IPS-18c (cell line): ENCODE measurements around the gene IL31RA.
A peak's percentile ranks its signal among the peaks of the same experiment; 100 is the strongest.
"Not testable (repeated sequence)": the region's sequence is repeated elsewhere in the genome, so short reads cannot be mapped to it uniquely, and the experiment has no call there.

ENCODE experiments used
- H3K4me3 ChIP-seq: 2 replicates; pipeline ENCODE4 v1.7.0; 2013; ENCODE audit warnings: low read depth, mild to moderate bottlenecking, low read length, moderate library complexity; ENCODE audit not compliant: insufficient read depth
- H3K9me3 ChIP-seq: one replicate; pipeline ENCODE4 v1.6.1; 2013; ENCODE audit warnings: mild to moderate bottlenecking, low read length, moderate library complexity; ENCODE audit not compliant: control insufficient read depth, insufficient read depth

Gene IL31RA

DNA sequence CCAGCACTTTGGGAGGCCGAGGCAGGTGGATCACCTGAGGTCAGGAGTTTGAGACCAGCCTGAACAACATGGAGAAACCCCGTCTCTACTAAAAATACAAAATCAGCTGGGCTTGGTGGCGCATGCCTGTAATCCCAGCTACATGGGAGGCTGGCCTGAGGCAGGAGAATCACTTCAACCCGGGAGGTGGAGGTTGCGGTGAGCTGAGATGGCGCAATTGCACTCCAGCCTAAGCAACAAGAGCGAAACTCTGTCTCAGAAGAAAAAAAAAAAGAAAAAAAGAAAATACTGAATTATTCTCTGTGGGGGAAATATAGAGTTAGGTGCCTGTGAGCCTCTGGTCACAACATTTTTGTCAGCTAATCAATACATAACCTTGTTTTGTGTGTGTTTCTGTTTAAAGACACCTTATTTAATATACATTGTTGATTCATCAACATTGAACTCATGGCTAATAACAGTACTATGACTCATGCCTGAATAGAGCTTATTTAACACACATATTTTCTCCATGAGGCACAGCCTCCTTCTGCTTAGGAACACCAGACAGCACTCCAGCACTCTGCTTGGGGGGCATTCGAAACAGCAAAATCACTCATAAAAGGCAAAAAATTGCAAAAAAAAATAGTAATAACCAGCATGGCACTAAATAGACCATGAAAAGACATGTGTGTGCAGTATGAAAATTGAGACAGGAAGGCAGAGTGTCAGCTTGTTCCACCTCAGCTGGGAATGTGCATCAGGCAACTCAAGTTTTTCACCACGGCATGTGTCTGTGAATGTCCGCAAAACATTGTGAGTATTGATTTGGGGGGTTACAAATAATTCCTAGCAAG, at the start of gene IL31RA:
Gene IL31RA, plus strand, starts transcription at position 519 of the 836 bp plus-strand sequence. Its CDS starts 214 bp downstream, at position 733.
- no peak within 1 kb of the TSS for H3K4me3 ChIP-seq
- H3K9me3 ChIP-seq, result no peaks in the 10 kb centered on the region

DNA sequence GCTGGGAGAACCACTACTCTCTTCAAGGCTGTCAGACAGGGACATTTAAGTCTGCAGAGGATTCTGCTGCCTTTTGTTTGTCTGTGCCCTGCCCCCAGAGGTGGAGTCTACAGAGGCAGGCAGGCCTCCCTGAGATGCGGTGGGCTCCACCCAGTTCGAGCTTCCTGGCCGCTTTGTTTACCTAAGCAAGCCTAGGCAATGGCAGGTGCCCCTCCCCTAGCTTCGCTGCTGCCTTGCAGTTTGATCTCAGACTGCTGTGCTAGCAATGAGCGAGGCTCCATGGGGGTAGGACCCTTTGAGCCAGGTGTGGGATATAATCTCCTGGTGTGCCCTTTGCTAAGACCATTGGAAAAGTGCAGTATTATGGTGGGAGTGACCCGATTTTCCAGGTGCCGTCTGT, 42.3 kb upstream of the IL31RA start:
- H3K9me3 ChIP-seq, H3K4me3 ChIP-seq: not testable (repeated sequence)

DNA sequence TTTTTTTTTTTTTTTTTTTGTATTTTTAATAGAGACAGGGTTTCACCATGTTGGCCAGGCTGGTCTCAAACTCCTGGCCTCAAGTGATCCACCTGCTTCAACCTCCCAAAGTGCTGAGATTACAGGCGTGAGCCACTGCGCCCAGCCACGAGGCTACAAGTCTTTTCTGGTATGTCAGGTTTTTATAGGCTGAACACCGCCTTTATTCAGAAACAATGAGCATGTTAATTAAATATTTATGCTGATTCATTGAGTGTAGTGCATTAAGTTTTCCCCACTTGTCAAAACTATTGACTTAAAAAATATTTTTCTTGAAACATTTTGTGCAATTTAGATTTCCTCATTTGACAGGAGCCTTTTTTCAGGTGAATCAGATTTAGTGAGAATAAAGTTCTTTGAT, 35.2 kb upstream of the IL31RA start:
- H3K9me3 ChIP-seq, H3K4me3 ChIP-seq: not testable (repeated sequence)

DNA sequence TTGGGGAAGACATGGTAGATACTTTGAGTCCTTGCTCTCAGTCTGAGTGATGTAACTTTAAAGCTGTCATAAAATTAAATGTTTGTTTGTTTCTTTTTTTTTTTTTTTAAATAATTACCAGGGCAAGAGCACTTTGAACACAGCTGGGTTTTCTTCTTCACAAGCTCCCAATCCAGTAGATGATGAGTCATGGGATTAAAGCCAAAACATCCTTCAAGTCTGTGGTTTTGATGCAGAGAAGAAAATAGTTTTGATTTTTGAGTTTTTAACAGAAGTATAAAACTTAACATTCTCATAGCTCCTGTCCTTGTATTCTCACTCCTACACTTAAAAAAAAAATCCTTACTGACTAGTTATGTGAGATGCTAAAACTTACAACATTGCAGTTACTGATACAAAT, 34.8 kb upstream of the IL31RA start:
- Histone ChIP-seq H3K9me3 (no peaks in the 10 kb centered on the region), H3K4me3 (no peak overlapping the region)

DNA sequence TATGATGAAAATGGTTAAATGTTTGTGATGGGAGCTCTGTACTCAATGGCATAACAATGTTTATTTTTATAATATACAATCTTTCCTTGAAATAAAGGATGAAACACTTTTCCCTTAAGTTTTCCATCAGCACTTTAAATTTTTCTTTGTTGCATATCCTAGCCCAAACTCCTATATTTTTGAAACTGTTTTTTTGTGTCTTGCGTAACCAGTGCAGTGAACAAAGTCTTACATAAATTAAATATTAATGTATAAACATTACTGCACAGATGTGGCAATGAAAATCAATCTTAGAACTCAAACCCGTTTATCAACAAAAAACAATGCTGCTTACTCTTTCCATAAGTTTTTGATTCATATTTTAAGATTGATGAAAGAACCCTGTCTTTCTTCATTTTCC, 34.1 kb upstream of the IL31RA start:
- Histone ChIP-seq H3K4me3 (no peak overlapping the region), H3K9me3 (no peaks in the 10 kb centered on the region)

DNA sequence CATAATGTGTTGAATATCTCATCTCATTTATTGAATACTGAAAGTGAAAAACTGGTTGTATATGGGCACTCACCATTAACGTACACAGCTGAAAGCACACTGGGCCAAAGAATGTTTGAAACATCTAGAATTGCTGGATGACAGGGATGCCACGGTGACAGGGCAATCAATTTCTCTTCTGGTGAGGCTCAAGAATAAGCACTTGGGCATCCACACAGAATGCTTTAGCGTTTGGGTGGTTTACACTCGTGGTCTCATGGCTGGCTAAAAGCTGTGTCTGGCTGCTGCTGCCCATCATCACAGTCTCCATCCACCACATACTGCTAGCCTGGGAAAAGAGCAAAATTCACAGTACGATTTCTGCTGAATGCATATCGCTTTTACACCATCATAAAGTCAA, 30.7 kb upstream of the IL31RA start:
- H3K9me3 ChIP-seq, result no peaks in the 10 kb centered on the region
- H3K4me3 ChIP-seq, result no peak overlapping the region

DNA sequence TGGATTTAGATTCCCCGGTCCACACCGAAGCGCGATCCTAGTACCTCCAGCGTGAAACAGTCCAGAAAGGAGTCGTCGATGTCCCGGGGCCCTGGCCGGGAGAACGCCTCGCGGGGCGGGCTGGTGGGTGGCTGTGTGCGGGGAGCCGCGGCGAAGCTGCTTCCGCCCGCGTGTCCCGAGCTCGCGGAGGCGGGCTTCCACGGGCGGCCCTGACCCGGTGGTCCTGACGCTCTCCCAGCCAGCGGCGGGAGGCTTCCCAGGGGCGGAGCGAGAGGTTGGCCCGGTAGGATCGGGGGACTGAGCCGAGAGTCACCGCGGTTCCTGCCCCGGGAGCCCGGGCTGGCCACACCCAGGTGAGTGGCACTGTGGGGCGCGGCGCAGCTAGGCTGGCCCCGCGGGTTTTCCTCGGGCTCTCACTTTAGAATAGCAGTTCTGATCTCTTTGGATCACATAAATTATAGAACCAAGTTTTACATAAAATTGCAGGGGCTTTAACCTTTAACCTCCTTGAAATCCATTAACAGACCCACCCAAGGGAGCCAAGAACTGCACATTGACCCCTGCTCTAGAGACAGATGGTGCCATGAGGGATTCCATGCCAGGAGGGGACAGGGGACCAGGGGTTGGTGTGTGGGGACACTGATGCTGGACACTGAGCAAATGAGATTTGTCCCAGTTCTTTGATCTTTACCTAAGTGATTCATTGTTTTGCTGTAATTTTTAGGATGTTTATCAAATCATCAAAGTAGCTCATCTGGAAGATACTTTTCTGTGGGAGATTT, 29.2 kb upstream of the IL31RA start:
- Histone ChIP-seq H3K9me3 (no peaks in the 10 kb centered on the region), H3K4me3 (peak overlapping the region; percentile 52)

DNA sequence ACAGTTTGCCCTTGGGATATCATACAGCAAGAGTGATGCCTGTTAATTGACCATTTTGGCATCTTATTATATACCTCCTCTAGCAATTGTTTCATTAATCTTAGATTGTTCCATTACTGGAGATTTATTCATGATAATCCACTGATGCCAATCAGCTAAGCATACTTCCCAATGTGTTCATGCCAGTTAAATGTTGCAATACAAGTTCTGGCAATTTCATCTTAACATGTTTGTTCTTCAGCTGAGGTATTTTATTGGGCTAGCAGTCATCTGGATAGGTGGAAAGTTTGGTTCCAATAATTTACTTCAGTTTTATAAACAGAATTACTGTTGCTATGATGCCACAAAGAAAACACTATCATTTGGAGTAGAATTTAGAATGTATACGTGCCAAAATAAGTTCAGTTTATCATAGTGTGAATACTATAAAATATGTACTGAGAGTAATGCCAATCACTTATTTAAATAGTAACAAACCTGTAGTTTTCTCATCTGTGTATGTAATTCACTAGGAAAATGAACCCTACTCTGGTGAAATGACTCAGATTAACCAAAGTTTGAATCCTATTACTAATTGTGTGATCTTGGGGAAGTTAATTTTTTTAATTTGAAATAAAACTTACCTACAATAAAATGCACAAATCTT, 27.9 kb upstream of the IL31RA start:
- H3K4me3 ChIP-seq, result no peak overlapping the region
- H3K9me3 ChIP-seq, result no peaks in the 10 kb centered on the region

DNA sequence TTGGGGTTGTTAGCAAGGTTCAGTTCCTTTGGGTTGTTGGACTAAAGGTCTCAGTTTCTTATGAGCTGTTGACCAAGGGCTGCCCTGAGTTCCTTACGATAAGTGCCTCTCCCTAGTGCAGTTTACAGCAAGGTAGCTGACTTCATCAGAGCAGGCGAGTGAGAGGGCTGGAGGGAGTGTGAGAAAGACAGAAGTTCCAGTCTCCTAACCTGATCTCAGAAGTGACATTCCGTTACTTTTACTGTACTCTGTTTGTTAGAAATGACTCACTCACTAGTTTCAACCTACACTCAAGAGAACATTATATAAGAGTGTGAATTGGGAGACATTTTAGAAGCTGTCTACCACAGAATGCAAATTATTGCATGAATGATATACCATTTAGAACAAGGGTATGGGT, 21.2 kb upstream of the IL31RA start:
- no peak overlapping the region for H3K4me3 ChIP-seq

DNA sequence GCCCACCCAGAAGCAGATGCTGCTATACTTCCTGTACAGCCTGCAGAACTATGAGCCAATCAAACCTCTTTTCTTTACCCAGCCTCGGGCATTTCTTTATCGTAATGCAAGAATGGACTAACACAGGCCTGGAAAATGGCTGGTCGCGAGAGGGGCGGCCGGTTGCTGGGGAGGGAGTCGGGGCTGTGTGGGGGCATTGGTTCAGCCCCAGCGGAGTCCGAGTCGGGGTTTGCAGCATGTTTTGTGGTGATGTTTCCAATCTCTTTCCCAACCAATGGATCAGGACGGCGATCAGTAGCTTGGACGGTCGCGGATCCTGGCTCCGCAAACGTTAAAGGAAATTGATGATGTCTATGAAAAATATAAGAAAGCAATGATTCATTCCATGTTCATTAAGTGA, 18.7 kb upstream of the IL31RA start:
- Histone ChIP-seq H3K9me3 (no peaks in the 10 kb centered on the region), H3K4me3 (no peak overlapping the region)

More for the DNA sequence above, 21.2 kb upstream of the IL31RA start:
- H3K9me3 ChIP-seq, result no peaks in the 10 kb centered on the region

DNA sequence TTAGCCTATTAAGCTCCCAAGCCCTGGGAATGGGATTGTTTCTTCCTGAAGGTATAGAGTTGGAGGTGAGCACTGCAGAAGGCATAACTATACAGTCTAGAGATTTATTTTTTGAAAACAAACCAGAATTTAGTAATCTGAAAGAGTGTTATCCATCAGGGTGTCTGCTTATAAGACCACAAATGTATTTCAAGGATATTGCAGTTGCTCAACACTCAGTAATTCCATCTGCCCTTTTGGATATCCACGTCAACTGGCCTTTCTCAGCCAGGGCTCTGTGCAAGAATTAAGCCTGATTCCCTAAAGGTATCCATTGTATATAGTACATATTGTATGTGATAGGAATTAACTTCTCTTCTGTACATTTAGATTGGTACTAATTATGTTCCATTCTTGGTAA, 15.0 kb upstream of the IL31RA start:
- H3K4me3 ChIP-seq, result no peak overlapping the region
- H3K9me3 ChIP-seq, result no peaks in the 10 kb centered on the region

DNA sequence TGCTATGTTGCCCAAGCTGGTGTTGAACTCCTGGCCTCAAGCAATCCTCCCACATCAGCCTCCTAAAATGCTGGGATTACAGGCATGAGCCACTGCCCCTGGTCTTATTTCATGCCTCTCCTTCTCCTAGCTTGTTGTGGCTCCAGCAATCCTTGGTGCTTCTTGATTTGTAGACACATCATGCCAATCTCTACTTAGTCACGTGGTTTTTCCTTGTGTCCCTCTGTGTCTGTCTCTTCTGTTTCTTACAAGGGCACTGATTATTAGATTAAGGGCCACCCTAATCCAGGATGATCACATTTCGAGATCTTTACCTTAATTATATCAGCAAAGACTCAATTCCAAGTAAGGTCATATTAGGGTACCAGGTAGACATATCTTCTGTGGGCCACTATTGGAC, 9.2 kb upstream of the IL31RA start:
- H3K4me3 ChIP-seq, result no peak overlapping the region
- H3K9me3 ChIP-seq, result no peaks in the 10 kb centered on the region

DNA sequence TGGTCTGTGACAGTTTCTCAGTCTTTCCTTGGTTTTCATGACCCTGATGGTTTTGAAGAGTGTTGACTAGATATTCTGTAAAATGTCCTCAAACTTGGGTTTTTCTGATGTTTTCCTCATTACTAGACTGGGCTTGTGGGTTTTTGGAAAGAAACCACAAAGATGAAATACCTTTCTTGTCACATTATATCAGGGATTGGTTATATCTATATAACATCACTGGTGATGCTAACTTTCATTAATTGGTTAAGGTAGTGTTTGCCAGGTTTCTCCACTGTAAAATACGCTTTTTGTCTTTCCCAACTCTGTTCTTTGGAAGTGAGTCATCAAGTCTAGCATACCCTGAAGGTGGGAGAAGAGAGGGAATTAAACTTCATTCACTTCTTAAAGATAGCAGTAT, 3.3 kb upstream of the IL31RA start:
- no peaks in the 10 kb centered on the region for H3K9me3 ChIP-seq
- no peak overlapping the region for H3K4me3 ChIP-seq

DNA sequence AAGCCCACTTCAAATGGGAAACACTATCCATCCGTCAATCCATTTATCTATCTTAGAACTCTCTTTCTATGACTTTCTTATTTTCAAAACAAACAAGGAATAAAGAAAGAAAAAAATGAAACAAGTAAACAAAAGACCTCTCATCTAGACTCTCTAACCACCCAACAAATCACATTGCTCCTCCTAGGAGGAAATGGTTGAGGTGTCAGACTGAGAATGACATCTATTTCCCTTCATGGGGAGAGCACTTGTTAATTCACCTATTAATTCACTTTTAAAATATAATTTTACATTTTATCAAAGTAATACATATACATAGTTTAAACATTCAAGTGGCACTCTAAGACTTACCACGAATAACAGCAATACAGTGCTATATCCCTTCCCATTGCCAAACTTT, 2.4 kb upstream of the IL31RA start:
- H3K9me3 ChIP-seq, result no peaks in the 10 kb centered on the region

DNA sequence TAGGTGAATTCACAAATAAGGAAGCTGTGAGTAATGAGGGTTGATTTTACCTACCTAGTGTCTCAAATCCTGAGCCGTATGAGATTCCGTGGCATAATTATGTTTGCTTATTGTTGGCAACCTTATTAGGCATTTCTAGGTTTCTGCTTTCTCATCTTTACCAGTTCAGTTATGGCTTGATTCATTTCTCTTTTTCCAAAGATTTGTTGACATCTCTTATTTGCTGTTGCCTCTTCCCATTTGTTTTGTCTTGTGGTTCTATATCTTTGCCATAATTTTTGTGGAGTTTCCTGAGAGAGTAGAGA, 470 bp downstream of the IL31RA start:
- no peaks in the 10 kb centered on the region for H3K9me3 ChIP-seq
- H3K4me3 ChIP-seq, result no peak overlapping the region

More for the DNA sequence above, 2.4 kb upstream of the IL31RA start:
- H3K4me3 ChIP-seq, result no peak overlapping the region

DNA sequence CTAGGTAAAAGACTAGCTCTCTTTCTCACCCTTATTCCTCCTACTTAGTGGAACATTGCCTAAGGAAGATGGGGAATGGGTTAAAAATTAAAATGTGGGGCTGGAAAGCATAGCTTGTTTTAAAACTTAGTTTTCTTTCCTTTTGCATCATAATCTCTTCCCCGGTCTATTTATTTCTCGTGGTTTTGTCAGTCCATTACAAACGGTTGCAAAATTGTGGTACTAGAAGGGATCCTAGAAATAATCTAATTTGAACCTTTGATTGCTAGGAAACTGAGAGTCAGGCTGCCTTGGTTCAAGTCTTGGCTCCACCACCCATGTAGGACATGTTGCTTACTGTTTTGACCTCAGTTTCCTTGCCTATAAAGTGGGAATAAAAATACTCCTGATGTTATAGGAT, 1.3 kb downstream of the IL31RA start:
- no peak overlapping the region for H3K4me3 ChIP-seq
- no peaks in the 10 kb centered on the region for H3K9me3 ChIP-seq

DNA sequence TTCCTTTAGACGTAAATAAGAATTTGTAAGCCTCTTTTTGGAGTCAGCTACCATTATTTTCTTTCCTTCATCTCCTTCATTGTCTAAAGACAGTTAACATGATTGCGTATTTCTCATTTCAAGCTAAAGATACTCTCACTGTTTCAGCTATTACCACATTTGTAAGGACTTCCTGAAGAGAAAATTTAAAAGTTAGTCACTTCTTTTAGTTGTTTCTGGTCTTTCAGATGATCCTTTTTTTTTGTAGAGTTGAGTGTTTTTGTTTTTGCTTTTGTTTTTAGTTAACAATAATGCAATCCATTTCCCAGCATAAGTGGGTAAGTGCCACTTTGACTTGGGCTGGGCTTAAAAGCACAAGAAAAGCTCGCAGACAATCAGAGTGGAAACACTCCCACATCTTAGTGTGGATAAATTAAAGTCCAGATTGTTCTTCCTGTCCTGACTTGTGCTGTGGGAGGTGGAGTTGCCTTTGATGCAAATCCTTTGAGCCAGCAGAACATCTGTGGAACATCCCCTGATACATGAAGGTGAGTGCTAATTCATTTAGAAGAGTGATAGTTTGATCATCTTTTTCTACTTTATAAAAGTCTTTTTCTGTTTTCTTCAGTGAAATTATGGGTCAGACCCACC, 2.0 kb downstream of the IL31RA start:
- Histone ChIP-seq H3K4me3 (no peak overlapping the region), H3K9me3 (no peaks in the 10 kb centered on the region)

DNA sequence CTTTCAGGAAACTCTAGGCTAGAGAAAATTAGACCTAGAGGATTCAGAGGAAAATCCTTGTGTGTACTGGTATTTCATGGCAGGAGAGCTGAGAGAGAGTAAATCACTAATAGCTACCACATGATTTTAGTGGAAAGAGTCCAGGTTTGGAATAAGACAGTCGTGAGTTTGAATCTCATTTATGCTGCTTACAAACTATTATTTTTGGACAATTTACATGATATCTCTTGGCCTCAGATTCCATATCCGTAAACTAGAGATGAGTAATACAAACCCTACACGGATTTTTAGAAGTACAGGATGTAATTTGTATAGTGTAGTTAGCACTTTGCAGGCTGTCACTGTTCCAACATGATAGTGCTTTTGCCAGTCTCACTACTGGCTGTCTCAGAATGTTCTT, 2.7 kb downstream of the IL31RA start:
- Histone ChIP-seq H3K9me3 (no peaks in the 10 kb centered on the region), H3K4me3 (no peak overlapping the region)
